HCT116 (cell line): ENCODE data around the gene CFAP97D2. TPM values are rescaled to one million over a fixed set of nuclear protein-coding genes. Genes with fewer than 3 reads are reported as not detected.

Experiments used
- ATAC-seq: fragments of 200-7000 bp; cut with Tn5 transposase; 2 replicates; pipeline ENCODE4 v1.9.1; 2020; ENCODE audit warnings: mild to moderate bottlenecking, moderate library complexity
- BruUV-seq: library from RNA; stranded (reverse); fragments of 400-500 nt; replicated peaks from 2 replicates; lab custom pipeline; 2021; lab: Mats Ljungman, UMichigan
- CTCF ChIA-PET: fragments of 300-600 bp; sonication (Branson Sonifier 250); formaldehyde crosslinking; loops from one replicate; lab custom pipeline; 2021; ENCODE audit warnings: antibody characterized with exemption; lab: Charles Lee
- POLR2A ChIA-PET: fragments of 300-600, 350-600 bp; sonication (Branson Sonifier 250); formaldehyde crosslinking; loops from one replicate; lab custom pipeline; 2021; ENCODE audit warnings: antibody characterized with exemption; lab: Charles Lee
- RAD21 ChIA-PET, 2 experiments: fragments of 300-600 bp; sonication (Branson Sonifier 250); formaldehyde crosslinking; loops; one replicate each; lab custom pipeline; 2023; ENCODE audit warnings: low total read pairs in 2 of 2; ENCODE audit not compliant: uncharacterized antibody in 2 of 2, unreplicated experiment in 2 of 2, low non-redundant PET in 1 of 2; lab: Charles Lee
- DNase-seq: peaks from one replicate; pipeline ENCODE4 v3.0.0-alpha.2; 2010; ENCODE audit warnings: low read depth, low spot score
- H2AFZ ChIP-seq: fragments of 200-600 bp; shearing (Covaris generic), sonication (generic); 2 replicates; pipeline ENCODE4 v1.6.1; 2017; ENCODE audit warnings: low read depth, mixed run types, mixed read lengths, antibody characterized with exemption, low read length; ENCODE audit not compliant: poor library complexity, severe bottlenecking
- H3K27ac ChIP-seq: 2 replicates; pipeline ENCODE4 v1.5.1; 2012; ENCODE audit warnings: low read depth, low read length
- H3K27me3 ChIP-seq: fragments of 200-600 bp; sonication (generic); 2 replicates; pipeline ENCODE4 v1.6.1; 2016; ENCODE audit warnings: mixed run types, low read length, mixed read lengths; ENCODE audit not compliant: insufficient read depth
- H3K36me3 ChIP-seq, 2 experiments: fragments of 200-500 bp in 1 of 2; fragments of 200-600 bp in 1 of 2; sonication (Bioruptor generic) in 1 of 2; sonication (generic) in 1 of 2; 2 replicates each; pipeline versions ENCODE4 v1.5.1 to v1.6.1; 2014 to 2016; ENCODE audit warnings: low read length in 2 of 2, inconsistent platforms in 1 of 2, mixed read lengths in 1 of 2, mixed run types in 1 of 2; ENCODE audit not compliant: insufficient read depth in 2 of 2, control insufficient read depth in 1 of 2
- H3K4me1 ChIP-seq, 2 experiments: fragments of 200-600 bp in 1 of 2; sonication (generic) in 1 of 2; 2 replicates each; pipeline versions ENCODE4 v1.5.1 to v1.6.1; 2012 to 2017; ENCODE audit warnings: low read length in 2 of 2, inconsistent platforms in 1 of 2, mild to moderate bottlenecking in 1 of 2, mixed read lengths in 1 of 2, mixed run types in 1 of 2, moderate library complexity in 1 of 2; ENCODE audit not compliant: insufficient read depth in 2 of 2, control insufficient read depth in 1 of 2
- H3K4me2 ChIP-seq: fragments of 200-600 bp; sonication (generic); 2 replicates; pipeline ENCODE4 v1.6.1; 2017; ENCODE audit warnings: mixed run types, low read length, mixed read lengths
- H3K4me3 ChIP-seq, 2 experiments: fragments of 200-600 bp in 1 of 2; sonication (generic) in 1 of 2; replicated peaks in 1 of 2; 2 replicates each; pipeline ENCODE4 v1.5.1; 2011 to 2016; ENCODE audit warnings: low read length in 2 of 2, control low read depth in 1 of 2, low read depth in 1 of 2, mild to moderate bottlenecking in 1 of 2, mixed read lengths in 1 of 2, mixed run types in 1 of 2
- H3K79me2 ChIP-seq: fragments of 200-600 bp; sonication (generic); 2 replicates; pipeline ENCODE4 v1.6.1; 2017; ENCODE audit warnings: mild to moderate bottlenecking, mixed run types, low read length, moderate library complexity, mixed read lengths; ENCODE audit not compliant: insufficient read depth
- H3K9ac ChIP-seq: fragments of 200-600 bp; sonication (generic); 2 replicates; pipeline ENCODE4 v1.6.1; 2016; ENCODE audit warnings: low read length, mixed read lengths
- H3K9me2 ChIP-seq: fragments of 200-600 bp; sonication (generic), shearing (Covaris generic); 2 replicates; pipeline ENCODE4 v1.6.1; 2017; ENCODE audit warnings: mixed run types, mild to moderate bottlenecking, moderate library complexity; ENCODE audit not compliant: insufficient read depth
- H3K9me3 ChIP-seq, 2 experiments: fragments of 200-500 bp in 1 of 2; fragments of 200-600 bp in 1 of 2; sonication (Bioruptor generic) in 1 of 2; sonication (generic) in 1 of 2; 2 replicates each; pipeline ENCODE4 v1.6.1; 2014 to 2017; ENCODE audit warnings: low read length in 2 of 2, mixed read lengths in 2 of 2, inconsistent platforms in 1 of 2, low read depth in 1 of 2, mild to moderate bottlenecking in 1 of 2, mixed run types in 1 of 2, moderate library complexity in 1 of 2; ENCODE audit not compliant: control insufficient read depth in 1 of 2, insufficient read depth in 1 of 2
- H4K20me1 ChIP-seq: fragments of 200-600 bp; sonication (generic), shearing (Covaris generic); 2 replicates; pipeline ENCODE4 v1.6.1; 2017; ENCODE audit warnings: mixed run types, mild to moderate bottlenecking, moderate library complexity; ENCODE audit not compliant: insufficient read depth
- CEBPB ChIP-seq: IDR thresholded peaks from 2 replicates; pipeline ENCODE4 v1.6.1; 2012; ENCODE audit warnings: low read depth
- EZH2phosphoT487 ChIP-seq: fragments of 200-600 bp; IDR thresholded peaks from 2 replicates; pipeline ENCODE4 v1.6.1; 2018; ENCODE audit warnings: antibody characterized with exemption, borderline replicate concordance
- FOSL1 ChIP-seq: IDR thresholded peaks from 2 replicates; pipeline ENCODE4 v1.6.1; 2012; ENCODE audit warnings: low read depth
- POLR2AphosphoS5 ChIP-seq: IDR thresholded peaks from 2 replicates; pipeline ENCODE4 v1.6.1; 2011; ENCODE audit warnings: mild to moderate bottlenecking, low read depth, low read length, moderate library complexity
- SIN3A ChIP-seq: IDR thresholded peaks from 2 replicates; pipeline ENCODE4 v1.6.1; 2012; ENCODE audit warnings: low read depth
- SP1 ChIP-seq: IDR thresholded peaks from 2 replicates; pipeline ENCODE4 v1.6.1; 2012; ENCODE audit warnings: low read depth
- YY1 ChIP-seq: IDR thresholded peaks from 2 replicates; pipeline ENCODE4 v1.6.1; 2011; ENCODE audit warnings: low read length, low read depth, moderate library complexity, mild to moderate bottlenecking; ENCODE audit not compliant: insufficient replicate concordance; ENCODE audit errors: extremely low read depth
- intact Hi-C: fragments of 100-400 bp; cut with micrococcal nuclease; formaldehyde crosslinking; loops from 2 replicates; pipeline ENCODE4 v1.10.0; 2022
- total RNA-seq: library from RNA; stranded (reverse); gene quantifications from one replicate; pipeline ENCODE4 v1.2.1, GENCODE V29; 2021; ENCODE audit not compliant: unreplicated experiment
- TF ChIP-seq, protein P1 (sequence below), 3 experiments: fragments of 200-600 bp in 1 of 3; sonication (generic) in 1 of 3; IDR thresholded peaks in 2 of 3; conservative IDR thresholded peaks in 1 of 3; 2 replicates each; pipeline ENCODE4 v1.5.1; 2012 to 2017; ENCODE audit warnings: low read depth in 2 of 3, low read length in 2 of 3, antibody characterized with exemption in 1 of 3, borderline replicate concordance in 1 of 3, control low read depth in 1 of 3, mild to moderate bottlenecking in 1 of 3, mixed read lengths in 1 of 3, mixed run types in 1 of 3, moderate library complexity in 1 of 3; ENCODE audit not compliant: insufficient read depth in 1 of 3
- TF ChIP-seq, protein P2 (sequence below): IDR thresholded peaks from 2 replicates; pipeline ENCODE4 v1.6.1; 2012

The CFAP97D2 gene
- total RNA-seq, 1 experiment from 2014 or later, result not detected

DNA sequence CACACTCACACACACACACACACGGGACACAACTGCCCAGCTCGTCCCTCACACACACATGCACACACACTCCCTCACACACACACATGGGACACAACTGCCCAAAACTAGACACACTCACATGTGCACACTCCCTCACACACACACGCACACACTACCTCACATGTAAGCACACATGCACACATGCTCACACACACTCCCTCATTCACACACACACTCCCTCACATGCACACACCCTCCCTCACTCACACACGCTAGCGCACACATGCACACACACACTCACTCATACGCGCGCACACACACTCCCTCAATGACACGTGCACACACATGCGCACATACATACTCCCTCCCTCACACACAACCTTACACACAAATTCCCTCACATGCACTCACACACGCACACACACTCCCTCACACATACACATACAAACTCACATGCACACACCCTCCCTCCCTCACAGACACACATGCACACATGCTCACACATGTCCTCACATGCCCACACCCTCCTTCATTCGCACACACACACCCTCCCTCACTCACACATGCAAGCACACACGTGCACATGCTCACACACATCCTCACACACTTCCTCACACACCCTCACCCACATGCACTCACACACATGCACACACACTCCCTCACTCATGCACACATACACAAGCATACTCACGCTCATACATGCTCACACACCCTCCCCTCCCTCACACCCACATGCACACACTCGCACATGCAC, 37.6 kb upstream of the CFAP97D2 start:
- POLR2A ChIA-PET, result no interaction called here
- no peaks in the 10 kb centered on the region for H3K9me3 ChIP-seq
- no peak overlapping the region for H3K4me3 ChIP-seq
- no peaks in the 10 kb centered on the region for H3K79me2 ChIP-seq
- RAD21 ChIA-PET, result no interaction called here
- no peaks in the 10 kb centered on the region for H3K36me3 ChIP-seq
- H4K20me1 ChIP-seq, result no peaks in the 10 kb centered on the region
- no peak overlapping the region for H2AFZ ChIP-seq
- H3K4me1 ChIP-seq, result peaks cover 4 to 10% of the 10 kb centered on the region in 2 experiments; a peak in 3 of 4 replicates
- TF ChIP-seq, protein P1, sequence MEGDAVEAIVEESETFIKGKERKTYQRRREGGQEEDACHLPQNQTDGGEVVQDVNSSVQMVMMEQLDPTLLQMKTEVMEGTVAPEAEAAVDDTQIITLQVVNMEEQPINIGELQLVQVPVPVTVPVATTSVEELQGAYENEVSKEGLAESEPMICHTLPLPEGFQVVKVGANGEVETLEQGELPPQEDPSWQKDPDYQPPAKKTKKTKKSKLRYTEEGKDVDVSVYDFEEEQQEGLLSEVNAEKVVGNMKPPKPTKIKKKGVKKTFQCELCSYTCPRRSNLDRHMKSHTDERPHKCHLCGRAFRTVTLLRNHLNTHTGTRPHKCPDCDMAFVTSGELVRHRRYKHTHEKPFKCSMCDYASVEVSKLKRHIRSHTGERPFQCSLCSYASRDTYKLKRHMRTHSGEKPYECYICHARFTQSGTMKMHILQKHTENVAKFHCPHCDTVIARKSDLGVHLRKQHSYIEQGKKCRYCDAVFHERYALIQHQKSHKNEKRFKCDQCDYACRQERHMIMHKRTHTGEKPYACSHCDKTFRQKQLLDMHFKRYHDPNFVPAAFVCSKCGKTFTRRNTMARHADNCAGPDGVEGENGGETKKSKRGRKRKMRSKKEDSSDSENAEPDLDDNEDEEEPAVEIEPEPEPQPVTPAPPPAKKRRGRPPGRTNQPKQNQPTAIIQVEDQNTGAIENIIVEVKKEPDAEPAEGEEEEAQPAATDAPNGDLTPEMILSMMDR (IDR thresholded peaks at IDR 0.05 in 2 of 3, conservative IDR thresholded peaks at IDR 0.05 in 1 of 3; ENCODE audit: borderline replicate concordance in 1 of 3, insufficient read depth in 1 of 3, low read depth in 2 of 3, low read length in 2 of 3), result no peak
- TF ChIP-seq, protein P2, sequence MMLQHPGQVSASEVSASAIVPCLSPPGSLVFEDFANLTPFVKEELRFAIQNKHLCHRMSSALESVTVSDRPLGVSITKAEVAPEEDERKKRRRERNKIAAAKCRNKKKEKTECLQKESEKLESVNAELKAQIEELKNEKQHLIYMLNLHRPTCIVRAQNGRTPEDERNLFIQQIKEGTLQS, result no peak
- TF ChIP-seq SIN3A (no peak), EZH2phosphoT487 (no peak), SP1 (no peak), FOSL1 (no peak), POLR2AphosphoS5 (no peak), CEBPB (no peak), YY1 (no peak)
- no TSS peak for BruUV-seq
- H3K9ac ChIP-seq, result no peak overlapping the region
- no peak overlapping the region for H3K4me2 ChIP-seq
- no peak overlapping the region; the same call in 1 of the 2 replicates for H3K27ac ChIP-seq
- H3K9me2 ChIP-seq, result no peaks in the 10 kb centered on the region
- DNase-seq (no peak), ATAC-seq (no peak)
- no peaks in the 10 kb centered on the region for H3K27me3 ChIP-seq
- CTCF ChIA-PET, result no interaction called here
- intact Hi-C loops, result loop anchor here (10.0 kb wide), 1 partner anchor 187 kb away; no protein-coding TSS in a partner anchor
